Measurements from ENCODE around the gene CALML3. TPM values are rescaled to one million over a fixed set of nuclear protein-coding genes. Genes with fewer than 3 reads are reported as not detected.

Gene CALML3
- total RNA-seq, 3 donors from 2014 or later (not counting 1 experiment from before 2014, with no cell fraction given) = not detected

- Mint-ChIP-seq H3K4me3 (no peak overlapping the region), H3K4me1 (no peaks in the 10 kb centered on the region), H3K36me3 (no peaks in the 10 kb centered on the region), H3K27ac (no peak overlapping the region), H3K27me3 (ENCODE audit: low read depth in 2 of 2) (peaks cover 0 to 7% of the 10 kb centered on the region in 2 donors), H3K9me3 (no peaks in the 10 kb centered on the region)
- intact Hi-C loops (cut with micrococcal nuclease) = no loop called here
- H3K27ac ChIP-seq (ENCODE audit: low read length) = no peak overlapping the region
- no peaks in the 10 kb centered on the region for H3K36me3 ChIP-seq (ENCODE audit: control insufficient read depth, insufficient read depth, low read length)
- TF ChIP-seq, protein P1, sequence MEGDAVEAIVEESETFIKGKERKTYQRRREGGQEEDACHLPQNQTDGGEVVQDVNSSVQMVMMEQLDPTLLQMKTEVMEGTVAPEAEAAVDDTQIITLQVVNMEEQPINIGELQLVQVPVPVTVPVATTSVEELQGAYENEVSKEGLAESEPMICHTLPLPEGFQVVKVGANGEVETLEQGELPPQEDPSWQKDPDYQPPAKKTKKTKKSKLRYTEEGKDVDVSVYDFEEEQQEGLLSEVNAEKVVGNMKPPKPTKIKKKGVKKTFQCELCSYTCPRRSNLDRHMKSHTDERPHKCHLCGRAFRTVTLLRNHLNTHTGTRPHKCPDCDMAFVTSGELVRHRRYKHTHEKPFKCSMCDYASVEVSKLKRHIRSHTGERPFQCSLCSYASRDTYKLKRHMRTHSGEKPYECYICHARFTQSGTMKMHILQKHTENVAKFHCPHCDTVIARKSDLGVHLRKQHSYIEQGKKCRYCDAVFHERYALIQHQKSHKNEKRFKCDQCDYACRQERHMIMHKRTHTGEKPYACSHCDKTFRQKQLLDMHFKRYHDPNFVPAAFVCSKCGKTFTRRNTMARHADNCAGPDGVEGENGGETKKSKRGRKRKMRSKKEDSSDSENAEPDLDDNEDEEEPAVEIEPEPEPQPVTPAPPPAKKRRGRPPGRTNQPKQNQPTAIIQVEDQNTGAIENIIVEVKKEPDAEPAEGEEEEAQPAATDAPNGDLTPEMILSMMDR (IDR thresholded peaks at IDR 0.05) = no peak
- no peak overlapping the region for H3K4me3 ChIP-seq (ENCODE audit: low read length)
- no peaks in the 10 kb centered on the region for H3K9me3 ChIP-seq (ENCODE audit: control insufficient read depth, insufficient read depth, low read length)
- H3K27me3 ChIP-seq (ENCODE audit: control insufficient read depth, insufficient read depth, low read length) = peaks cover 2% of the 10 kb centered on the region
- no peak for DNase-seq
- whole genome bisulfite sequencing (ENCODE audit: insufficient coverage) = 91% methylated on average over 11 of the region's 11 CpGs
- ATAC-seq = no peak
- no peaks in the 10 kb centered on the region for H3K4me1 ChIP-seq (ENCODE audit: control insufficient read depth, insufficient read depth, low read length)
These were observed 15.1 kb upstream of the CALML3 start for GRCh38 chr10:5509691-5510090.

DNA sequence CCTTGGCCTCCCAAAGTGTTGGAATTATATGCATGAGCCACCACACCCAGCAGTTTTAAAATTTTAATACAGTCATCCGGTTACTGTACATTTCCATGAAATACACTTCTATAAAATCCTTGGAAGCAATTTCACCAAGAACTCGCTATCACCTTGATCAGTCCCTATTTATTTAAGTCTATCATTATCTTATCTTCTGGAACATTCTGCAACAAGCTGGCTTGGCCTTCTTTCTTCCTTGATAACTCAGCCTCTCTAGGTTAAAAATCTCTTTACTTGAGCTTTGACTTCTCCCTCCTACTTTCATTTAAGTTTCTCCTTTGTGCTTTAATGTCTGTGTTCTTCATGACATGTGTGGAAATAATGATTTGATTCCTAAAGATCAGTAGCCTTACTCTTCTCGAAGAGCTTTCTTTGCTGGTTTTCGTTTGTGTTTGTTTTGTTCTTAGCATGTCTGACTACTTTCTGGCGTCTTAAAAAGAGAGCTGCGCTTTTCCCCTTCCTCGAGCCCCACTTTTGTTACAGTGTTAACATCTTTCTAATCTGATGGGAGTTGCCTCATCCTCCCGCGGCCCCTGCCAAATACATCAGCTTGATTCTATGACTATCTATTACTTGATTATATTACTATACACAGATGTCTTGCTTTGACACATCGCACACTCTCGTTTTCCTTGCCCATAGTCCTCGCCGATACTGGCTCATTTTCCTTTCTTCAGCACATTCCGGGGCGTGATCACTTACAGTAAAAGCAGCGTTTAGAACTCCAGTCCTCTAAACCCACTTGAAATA, 14.3 kb upstream of the CALML3 start:
- Histone ChIP-seq H3K27ac (ENCODE audit: low read length) (no peak overlapping the region), H3K36me3 (ENCODE audit: control insufficient read depth, insufficient read depth, low read length) (no peaks in the 10 kb centered on the region), H3K4me1 (ENCODE audit: control insufficient read depth, insufficient read depth, low read length) (no peaks in the 10 kb centered on the region), H3K27me3 (ENCODE audit: control insufficient read depth, insufficient read depth, low read length) (peaks cover 2% of the 10 kb centered on the region), H3K4me3 (ENCODE audit: low read length) (no peak overlapping the region), H3K9me3 (ENCODE audit: control insufficient read depth, insufficient read depth, low read length) (no peaks in the 10 kb centered on the region)
- no peaks in the 10 kb centered on the region for H3K4me1 Mint-ChIP-seq
- TF ChIP-seq, protein P1 (IDR thresholded peaks at IDR 0.05) = no peak
- no peak overlapping the region for H3K4me3 Mint-ChIP-seq
- intact Hi-C loops (cut with micrococcal nuclease) = no loop called here
- no peaks in the 10 kb centered on the region for H3K9me3 Mint-ChIP-seq
- H3K27ac Mint-ChIP-seq = no peak overlapping the region
- WGBS (ENCODE audit: insufficient coverage) = 85% methylated on average over 16 of the region's 16 CpGs
- no peaks in the 10 kb centered on the region for H3K36me3 Mint-ChIP-seq
- ATAC-seq (no peak), DNase-seq (no peak)
- H3K27me3 Mint-ChIP-seq (ENCODE audit: low read depth in 2 of 2) = peaks cover 4 to 5% of the 10 kb centered on the region in 2 donors

DNA sequence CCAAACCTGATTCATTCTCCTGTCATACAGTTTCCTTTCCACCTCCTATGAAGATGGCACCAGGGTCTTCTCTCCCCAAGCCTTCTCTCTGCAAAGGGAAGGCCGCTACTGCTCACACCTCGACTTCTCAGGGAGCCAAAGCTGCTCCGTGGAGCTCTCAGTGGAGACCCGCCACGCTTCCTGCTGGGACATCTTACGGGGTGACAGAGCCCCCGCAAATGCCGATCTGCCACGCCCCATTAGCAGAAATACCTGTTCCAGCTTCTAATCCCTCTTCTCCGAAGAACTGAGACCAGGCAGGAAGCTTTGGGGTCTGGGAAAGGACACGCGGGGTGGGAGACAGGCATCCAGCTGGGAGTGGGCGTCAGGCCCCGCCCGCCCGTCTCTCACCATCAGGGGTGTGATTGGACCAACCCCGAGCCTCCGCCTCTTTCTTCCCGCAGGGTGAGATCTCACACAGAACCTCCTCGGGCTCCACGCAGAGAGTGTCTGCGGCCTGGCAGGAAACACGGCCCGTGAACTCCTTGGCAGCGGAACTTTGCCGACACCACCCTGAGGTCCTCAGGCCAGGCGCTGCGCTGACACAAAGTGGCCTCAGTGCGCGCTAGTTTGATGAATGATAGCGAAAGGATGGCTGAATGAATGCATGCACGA, 13.4 kb upstream of the CALML3 start:
- peaks cover 5 to 9% of the 10 kb centered on the region in 2 donors for H3K27me3 Mint-ChIP-seq (ENCODE audit: low read depth in 2 of 2)
- ATAC-seq = no peak
- TF ChIP-seq, protein P1 (IDR thresholded peaks at IDR 0.05) = no peak
- no peak for DNase-seq
- Histone ChIP-seq H3K4me3 (ENCODE audit: low read length) (no peak overlapping the region), H3K27me3 (ENCODE audit: control insufficient read depth, insufficient read depth, low read length) (no peaks in the 10 kb centered on the region), H3K27ac (ENCODE audit: low read length) (no peak overlapping the region), H3K36me3 (ENCODE audit: control insufficient read depth, insufficient read depth, low read length) (no peaks in the 10 kb centered on the region), H3K9me3 (ENCODE audit: control insufficient read depth, insufficient read depth, low read length) (no peaks in the 10 kb centered on the region), H3K4me1 (ENCODE audit: control insufficient read depth, insufficient read depth, low read length) (no peaks in the 10 kb centered on the region)
- 89% methylated on average over 32 of the region's 32 CpGs for WGBS (ENCODE audit: insufficient coverage)
- H3K4me1 Mint-ChIP-seq = no peaks in the 10 kb centered on the region
- H3K27ac Mint-ChIP-seq = no peak overlapping the region
- intact Hi-C loops (cut with micrococcal nuclease) = no loop called here
- no peaks in the 10 kb centered on the region for H3K36me3 Mint-ChIP-seq
- H3K4me3 Mint-ChIP-seq = no peak overlapping the region
- no peaks in the 10 kb centered on the region for H3K9me3 Mint-ChIP-seq
